Transverse colon (tissue), 4 donors: ENCODE data around the gene FDX1. TPM values are rescaled to one million over a fixed set of nuclear protein-coding genes. Genes with fewer than 3 reads are reported as not detected.

ENCODE experiments used
- DNase-seq: peaks from one replicate; pipeline ENCODE4 v3.0.0-alpha.2; 2019
- H3K27ac ChIP-seq, 4 donors: fragments of 200-600 bp; sonication (generic); 2 replicates each; pipeline ENCODE4 v1.5.1; 2016 to 2018; ENCODE audit warnings: inconsistent platforms in 4 of 4
- H3K27me3 ChIP-seq: fragments of 200-600 bp; sonication (generic); 2 replicates; pipeline ENCODE4 v1.5.1; 2017; ENCODE audit warnings: inconsistent platforms
- H3K36me3 ChIP-seq, 4 donors: fragments of 200-600 bp; sonication (generic); 2 replicates each; pipeline ENCODE4 v1.5.1; 2017 to 2019; ENCODE audit warnings: inconsistent platforms in 4 of 4
- H3K4me1 ChIP-seq, 4 donors: fragments of 200-600 bp; sonication (generic); 2 replicates each; pipeline ENCODE4 v1.5.1; 2017 to 2020; ENCODE audit warnings: inconsistent platforms in 4 of 4
- H3K4me3 ChIP-seq, 4 donors: fragments of 200-600 bp; sonication (generic); 1 replicate in 1 of 4; 2 replicates in 3 of 4; pipeline versions ENCODE4 v1.5.1 to v1.6.1; 2017 to 2019; ENCODE audit warnings: inconsistent platforms in 4 of 4
- H3K9me3 ChIP-seq, 2 donors: fragments of 200-600 bp; sonication (generic); 2 replicates each; pipeline ENCODE4 v1.5.1; 2017 to 2019; ENCODE audit warnings: inconsistent platforms in 2 of 2
- EP300 ChIP-seq: sonication (generic); formaldehyde crosslinking; IDR thresholded peaks from one replicate; pipeline ENCODE4 v1.6.1; 2017; ENCODE audit warnings: antibody characterized with exemption, low read depth
- POLR2A ChIP-seq: fragments of 450-650 bp; IDR thresholded peaks from one replicate; pipeline ENCODE4 v1.6.1; 2016; ENCODE audit warnings: antibody characterized with exemption, mild to moderate bottlenecking, moderate library complexity
- POLR2AphosphoS5 ChIP-seq, 3 donors: sonication (generic); formaldehyde crosslinking; IDR thresholded peaks; one replicate each; pipeline ENCODE4 v1.6.1; 2016; ENCODE audit warnings: antibody characterized with exemption in 3 of 3
- WGBS, 2 donors: methylation state at CpG; one replicate each; pipeline ENCODE4 v1.1.5; 2018; ENCODE audit warnings: low coverage in 1 of 2; 5-methylcytosine and 5-hydroxymethylcytosine counted together
- in situ Hi-C, 4 donors: fragments of 200-750 bp; cut with MboI; loops; one replicate each; pipeline versions ENCODE4 v1.15.0 to v1.15.1; 2017; ENCODE audit warnings: low sequenced_read_pairs in 3 of 4, low pct_ligation_motif_present in 1 of 4, low pct_unique_long_range_greater_than_20kb in 1 of 4
- intact Hi-C: fragments of 100-400 bp; cut with DNase I; formaldehyde crosslinking; loops from one replicate; pipeline ENCODE4 v1.15.1; 2023; ENCODE audit warnings: low total_unique reads
- total RNA-seq, 4 donors: library from RNA; depleted of rRNA; stranded (reverse); fragments of >200 nt; gene quantifications; one replicate each; pipeline ENCODE4 v1.1.0, GENCODE V29; 2016
- TF ChIP-seq, protein P1 (sequence below), 5 experiments: fragments of 200-600 bp in 3 of 5; fragments of 450-650 bp in 2 of 5; sonication (generic) in 3 of 5; IDR thresholded peaks; 1 replicate in 2 of 5; 2 replicates in 3 of 5; pipeline ENCODE4 v1.5.1; 2016 to 2017; ENCODE audit warnings: antibody characterized with exemption in 5 of 5, inconsistent platforms in 3 of 5, mild to moderate bottlenecking in 2 of 5, moderate library complexity in 1 of 5

Gene FDX1
- total RNA-seq, 4 donors from 2014 or later: 25.4 to 28.9 (median 26.8) TPM

DNA sequence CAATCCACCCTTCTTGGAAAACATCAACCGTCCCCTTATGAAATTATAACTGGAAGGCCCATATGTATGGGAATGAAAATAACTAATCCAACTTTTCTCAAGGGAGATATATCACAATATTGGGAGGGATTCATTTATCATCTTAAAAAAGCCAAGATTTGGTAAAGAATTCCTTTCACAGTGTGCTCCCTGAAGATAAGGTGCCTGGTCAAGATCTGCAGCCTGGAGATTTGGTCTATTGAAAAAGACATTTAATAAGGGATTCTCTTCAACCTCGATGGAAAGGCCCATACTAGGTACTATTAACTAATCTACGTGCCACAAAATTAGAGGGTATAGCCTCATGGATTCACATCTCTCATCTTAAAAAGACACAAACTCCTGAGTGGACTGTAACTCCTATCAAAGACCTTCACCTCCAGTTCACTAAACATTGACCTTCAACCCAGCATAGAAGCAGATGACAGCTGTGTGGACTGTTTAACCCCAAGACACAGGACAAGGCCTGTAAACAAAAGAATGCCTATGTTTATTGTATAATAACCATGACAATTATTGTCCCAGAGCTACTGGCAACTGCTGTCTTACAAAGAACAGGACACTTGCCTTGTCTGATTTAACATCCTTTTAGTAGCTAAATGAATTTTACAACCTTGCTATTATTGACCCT, 4.8 kb upstream of the FDX1 start:
- in situ Hi-C loops: loop anchor here in 1 of 4 donors (25.0 kb wide), 1 partner anchor 812 kb away; the partner anchor contains the start of gene POU2AF2
- H3K27me3 ChIP-seq: no peaks in the 10 kb centered on the region

GRCh38 chr11:110425751-110426545, 3.8 kb upstream of the FDX1 start:
- Histone ChIP-seq H3K27me3 (no peaks in the 10 kb centered on the region), H3K27ac (no peak overlapping the region), H3K4me1 (peaks cover 0 to 6% (median 5%) of the 10 kb centered on the region in 4 donors), H3K4me3 (no peak overlapping the region), H3K36me3 (no peaks in the 10 kb centered on the region), H3K9me3 (peaks cover 0 to 4% of the 10 kb centered on the region in 2 donors)
- intact Hi-C loops: no loop called here
- in situ Hi-C loops: loop anchor here in 1 of 4 donors (25.0 kb wide), 1 partner anchor 811 kb away; the partner anchor contains the start of gene POU2AF2
- 90% methylated on average over 4 to 9 of the region's 9 CpGs for WGBS, 2 donors
- DNase-seq: no peak
- TF ChIP-seq POLR2AphosphoS5 (IDR thresholded peaks at IDR 0.05) (no peak), EP300 (no peak), POLR2A (no peak)
- TF ChIP-seq, protein P1, sequence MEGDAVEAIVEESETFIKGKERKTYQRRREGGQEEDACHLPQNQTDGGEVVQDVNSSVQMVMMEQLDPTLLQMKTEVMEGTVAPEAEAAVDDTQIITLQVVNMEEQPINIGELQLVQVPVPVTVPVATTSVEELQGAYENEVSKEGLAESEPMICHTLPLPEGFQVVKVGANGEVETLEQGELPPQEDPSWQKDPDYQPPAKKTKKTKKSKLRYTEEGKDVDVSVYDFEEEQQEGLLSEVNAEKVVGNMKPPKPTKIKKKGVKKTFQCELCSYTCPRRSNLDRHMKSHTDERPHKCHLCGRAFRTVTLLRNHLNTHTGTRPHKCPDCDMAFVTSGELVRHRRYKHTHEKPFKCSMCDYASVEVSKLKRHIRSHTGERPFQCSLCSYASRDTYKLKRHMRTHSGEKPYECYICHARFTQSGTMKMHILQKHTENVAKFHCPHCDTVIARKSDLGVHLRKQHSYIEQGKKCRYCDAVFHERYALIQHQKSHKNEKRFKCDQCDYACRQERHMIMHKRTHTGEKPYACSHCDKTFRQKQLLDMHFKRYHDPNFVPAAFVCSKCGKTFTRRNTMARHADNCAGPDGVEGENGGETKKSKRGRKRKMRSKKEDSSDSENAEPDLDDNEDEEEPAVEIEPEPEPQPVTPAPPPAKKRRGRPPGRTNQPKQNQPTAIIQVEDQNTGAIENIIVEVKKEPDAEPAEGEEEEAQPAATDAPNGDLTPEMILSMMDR (IDR thresholded peaks at IDR 0.05): no peak

More for the DNA sequence above, 4.8 kb upstream of the FDX1 start:
- Histone ChIP-seq H3K4me3 (no peak overlapping the region), H3K27ac (no peak overlapping the region), H3K4me1 (peaks cover 0 to 6% (median 3%) of the 10 kb centered on the region in 4 donors), H3K9me3 (peaks cover 0 to 4% of the 10 kb centered on the region in 2 donors), H3K36me3 (no peaks in the 10 kb centered on the region)
- 87 to 90% methylated on average over 3 of the region's 3 CpGs for WGBS, 2 donors
- TF ChIP-seq POLR2A (no peak), EP300 (no peak), POLR2AphosphoS5 (IDR thresholded peaks at IDR 0.05) (no peak)
- TF ChIP-seq, protein P1 (IDR thresholded peaks at IDR 0.05): no peak
- intact Hi-C loops: no loop called here
- DNase-seq: no peak

- WGBS, 2 donors: 93 to 97% methylated on average over 2 of the region's 2 CpGs
- Histone ChIP-seq H3K9me3 (no peaks in the 10 kb centered on the region), H3K4me3 (no peak overlapping the region), H3K4me1 (peaks cover 18 to 25% (median 22%) of the 10 kb centered on the region in 4 donors), H3K36me3 (no peaks in the 10 kb centered on the region), H3K27ac (no peak overlapping the region), H3K27me3 (no peaks in the 10 kb centered on the region)
- TF ChIP-seq POLR2A (no peak), EP300 (no peak), POLR2AphosphoS5 (IDR thresholded peaks at IDR 0.05) (no peak)
- TF ChIP-seq, protein P1 (IDR thresholded peaks at IDR 0.05): no peak
- in situ Hi-C loops (loop anchor here in 1 of 4 donors (25.0 kb wide), 1 partner anchor 809 kb away; the partner anchor contains the start of gene POU2AF2), intact Hi-C loops (no loop called here)
- no peak for DNase-seq
Measured at GRCh38 chr11:110428040-110428439, 1.7 kb upstream of the FDX1 start.
